Cardiac muscle cell (in vitro differentiated cells and primary cell): ENCODE results near the gene IGFBP5. TPM values are rescaled to one million over a fixed set of nuclear protein-coding genes. Genes with fewer than 3 reads are reported as not detected.

Experiments used
- DNase-seq, 2 donors: peaks; one replicate each; pipeline versions ENCODE4 v3.0.0 to v3.0.0-alpha.2; 2010 to 2017; ENCODE audit warnings: low read depth in 1 of 2, low spot score in 1 of 2
- H3K27ac ChIP-seq: fragments of 200-600 bp; sonication (generic); 2 replicates; pipeline ENCODE4 v1.5.1; 2016
- H3K27me3 ChIP-seq: fragments of 200-600 bp; sonication (generic); 2 replicates; pipeline ENCODE4 v1.6.0; 2016; ENCODE audit warnings: control low read depth
- H3K36me3 ChIP-seq: fragments of 200-600 bp; sonication (generic); 2 replicates; pipeline ENCODE4 v1.5.1; 2016; ENCODE audit warnings: control low read depth
- H3K4me1 ChIP-seq: fragments of 200-600 bp; sonication (generic); 2 replicates; pipeline ENCODE4 v1.8.1; 2017; ENCODE audit warnings: low read depth, mild to moderate bottlenecking, mixed run types
- H3K4me3 ChIP-seq: fragments of 200-600 bp; sonication (generic); 2 replicates; pipeline ENCODE4 v1.5.1; 2016; ENCODE audit warnings: mild to moderate bottlenecking
- H3K9me3 ChIP-seq: fragments of 200-600 bp; sonication (generic); 2 replicates; pipeline ENCODE4 v1.5.1; 2017; ENCODE audit warnings: low read depth, mild to moderate bottlenecking, control low read depth
- CTCF ChIP-seq: IDR thresholded peaks from 2 replicates; pipeline ENCODE4 v1.5.1; 2012; ENCODE audit warnings: low read depth, mild to moderate bottlenecking, low read length
- polyA plus RNA-seq: library from polyadenylated mRNA; unstranded; fragments of >200 nt; fragmentation: Nextera tagmentation; extraction: Ambion mirVana; gene quantifications from 2 replicates; pipeline ENCODE4 v1.2.1, GENCODE V29; 2016
- total RNA-seq: library from RNA; depleted of rRNA; stranded (reverse); fragments of >200 nt; gene quantifications from 2 replicates; pipeline ENCODE4 v1.2.3, GENCODE V29; 2016

Gene IGFBP5
- total and polyA plus RNA-seq, 2 experiments from 2014 or later = 35.2 to 132 TPM

- no peak overlapping the region for H3K27ac ChIP-seq
- H3K9me3 ChIP-seq = no peaks in the 10 kb centered on the region
- TF ChIP-seq CTCF = no peak
- peak overlapping the region; percentile 92 for H3K4me3 ChIP-seq
- H3K36me3 ChIP-seq = no peaks in the 10 kb centered on the region
- peaks cover 27% of the 10 kb centered on the region for H3K4me1 ChIP-seq
- peak; percentile 15 to 42 for DNase-seq
- no peaks in the 10 kb centered on the region for H3K27me3 ChIP-seq
Measured at GRCh38 chr2:216636551-216637450, 58.5 kb downstream of the IGFBP5 start.

GRCh38 chr2:216635701-216636550, 59.4 kb downstream of the IGFBP5 start:
- TF ChIP-seq CTCF = no peak
- peaks cover 27% of the 10 kb centered on the region for H3K4me1 ChIP-seq
- H3K36me3 ChIP-seq = no peaks in the 10 kb centered on the region
- H3K9me3 ChIP-seq = no peaks in the 10 kb centered on the region
- H3K4me3 ChIP-seq = peak overlapping the region; percentile 92
- H3K27me3 ChIP-seq = no peaks in the 10 kb centered on the region
- peak in 1 of 2 donors; percentile 37 for DNase-seq
- H3K27ac ChIP-seq = no peak overlapping the region

GRCh38 chr2:216635171-216635570, 60.2 kb downstream of the IGFBP5 start:
- DNase-seq = no peak

GRCh38 chr2:216634370-216635148, 60.8 kb downstream of the IGFBP5 start:
- TF ChIP-seq CTCF = no peak
- peak overlapping the region; percentile 92 for H3K4me3 ChIP-seq
- peaks cover 27% of the 10 kb centered on the region for H3K4me1 ChIP-seq
- no peaks in the 10 kb centered on the region for H3K27me3 ChIP-seq
- H3K27ac ChIP-seq = no peak overlapping the region
- peak; percentile 26 to 40 for DNase-seq
- no peaks in the 10 kb centered on the region for H3K36me3 ChIP-seq
- no peaks in the 10 kb centered on the region for H3K9me3 ChIP-seq

More at GRCh38 chr2:216635171-216635570, 60.2 kb downstream of the IGFBP5 start:
- H3K27ac ChIP-seq = no peak overlapping the region
- no peaks in the 10 kb centered on the region for H3K36me3 ChIP-seq
- no peak for TF ChIP-seq CTCF
- peaks cover 27% of the 10 kb centered on the region for H3K4me1 ChIP-seq
- H3K4me3 ChIP-seq = peak overlapping the region; percentile 92
- no peaks in the 10 kb centered on the region for H3K27me3 ChIP-seq
- no peaks in the 10 kb centered on the region for H3K9me3 ChIP-seq
